Stimulated activated CD4-positive, alpha-beta T cell treated with anti-CD3 and anti-CD28 coated beads, Interleukin-2, amount 100 ng/mL, for 24 hours (primary cell): Measurements from ENCODE around the gene DBR1.

Experiments
- DNase-seq, 2 donors: peaks; one replicate each; pipeline ENCODE4 v3.0.0-alpha.2; 2020

The DBR1 gene

GRCh38 chr3:138118612-138119422 lies 55.9 kb downstream of the DBR1 start:
- DNase-seq: peak; percentile 63 to 76

- DNase-seq: peak; percentile 23 to 57
These were observed 59.4 kb downstream of the DBR1 start, which contains the start of gene DZIP1L for GRCh38 chr3:138114988-138115971. Gene DZIP1L (minus strand): TSS chr3:138115608. CDS start chr3:138103971, 11,637 bp downstream.

- DNase-seq: no peak
These were observed 60.2 kb downstream of the DBR1 start for GRCh38 chr3:138114431-138114918.

- no peak for DNase-seq
These were observed 61.4 kb downstream of the DBR1 start for GRCh38 chr3:138113326-138113725.

GRCh38 chr3:138112362-138112761 lies 62.4 kb downstream of the DBR1 start:
- no peak for DNase-seq
